ENCODE measurements around the gene ATP10A. TPM values are rescaled to one million over a fixed set of nuclear protein-coding genes. Genes with fewer than 3 reads are reported as not detected.

The ATP10A gene
- total RNA-seq, 1 experiment from 2014 or later: 3.0 TPM

DNA sequence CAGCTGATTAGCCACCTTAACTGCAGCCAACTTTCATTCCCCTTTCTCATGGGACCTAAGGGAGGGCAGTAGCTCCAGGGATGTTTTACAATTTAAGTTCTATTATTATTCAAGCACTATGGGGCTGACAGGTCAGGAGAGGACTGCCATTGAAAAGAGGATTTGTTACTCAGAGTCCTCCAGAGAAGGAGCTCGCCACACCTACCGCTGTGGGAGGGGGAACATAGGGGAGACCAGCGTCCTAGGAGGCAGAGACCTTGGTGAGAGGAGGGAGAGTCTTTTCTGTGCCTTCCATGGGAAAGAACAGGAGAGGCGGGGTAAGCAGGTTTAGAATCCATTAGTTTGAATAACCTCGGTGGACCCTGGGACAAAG, 14.4 kb downstream of the ATP10A start:
- H3K9me3 Mint-ChIP-seq (ENCODE audit: low read depth, unreplicated experiment): no peaks in the 10 kb centered on the region
- BruUV-seq (replicated peaks): no TSS peak
- H3K36me3 Mint-ChIP-seq (ENCODE audit: insufficient read depth, unreplicated experiment): no peaks in the 10 kb centered on the region
- intact Hi-C loops (cut with micrococcal nuclease; ENCODE audit: unreplicated experiment): no loop called here
- H3K4me1 Mint-ChIP-seq (ENCODE audit: low read depth, unreplicated experiment): no peaks in the 10 kb centered on the region
- no peak overlapping the region for H3K4me3 Mint-ChIP-seq (ENCODE audit: low read depth, unreplicated experiment)
- CTCF ChIA-PET: no interaction called here
- no peak overlapping the region for H3K27ac Mint-ChIP-seq (ENCODE audit: unreplicated experiment)
- no peaks in the 10 kb centered on the region for H3K27me3 Mint-ChIP-seq (ENCODE audit: unreplicated experiment)
- DNase-seq: no peak
- TF ChIP-seq CTCF (IDR thresholded peaks at IDR 0.05; ENCODE audit: unreplicated experiment): no peak

DNA sequence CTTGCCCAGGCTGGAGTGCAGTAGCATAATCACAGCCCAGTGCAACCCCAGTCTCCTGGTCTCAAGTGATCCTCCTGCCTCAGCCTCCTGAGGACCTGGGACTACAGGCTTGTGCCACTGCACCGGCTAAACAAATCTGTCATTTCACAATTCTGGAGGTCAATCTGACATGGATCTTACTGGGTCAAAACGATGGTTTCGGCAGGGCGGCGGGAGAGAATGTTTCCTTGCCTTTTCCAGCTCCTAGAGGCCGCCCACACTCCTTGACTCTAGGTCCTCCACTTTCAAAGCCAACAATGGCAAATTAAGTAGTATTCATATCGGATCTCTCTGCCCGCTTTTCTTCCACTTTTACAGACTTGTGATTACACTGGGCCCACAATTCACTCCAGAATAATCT, 14.8 kb downstream of the ATP10A start:
- CTCF ChIA-PET: no interaction called here
- Mint-ChIP-seq H3K36me3 (ENCODE audit: insufficient read depth, unreplicated experiment) (no peaks in the 10 kb centered on the region), H3K4me1 (ENCODE audit: low read depth, unreplicated experiment) (no peaks in the 10 kb centered on the region), H3K27ac (ENCODE audit: unreplicated experiment) (no peak overlapping the region), H3K27me3 (ENCODE audit: unreplicated experiment) (no peaks in the 10 kb centered on the region), H3K4me3 (ENCODE audit: low read depth, unreplicated experiment) (no peak overlapping the region), H3K9me3 (ENCODE audit: low read depth, unreplicated experiment) (no peaks in the 10 kb centered on the region)
- no peak for TF ChIP-seq CTCF (IDR thresholded peaks at IDR 0.05; ENCODE audit: unreplicated experiment)
- intact Hi-C loops (cut with micrococcal nuclease; ENCODE audit: unreplicated experiment): no loop called here
- DNase-seq: no peak
- no TSS peak for BruUV-seq (replicated peaks)

DNA sequence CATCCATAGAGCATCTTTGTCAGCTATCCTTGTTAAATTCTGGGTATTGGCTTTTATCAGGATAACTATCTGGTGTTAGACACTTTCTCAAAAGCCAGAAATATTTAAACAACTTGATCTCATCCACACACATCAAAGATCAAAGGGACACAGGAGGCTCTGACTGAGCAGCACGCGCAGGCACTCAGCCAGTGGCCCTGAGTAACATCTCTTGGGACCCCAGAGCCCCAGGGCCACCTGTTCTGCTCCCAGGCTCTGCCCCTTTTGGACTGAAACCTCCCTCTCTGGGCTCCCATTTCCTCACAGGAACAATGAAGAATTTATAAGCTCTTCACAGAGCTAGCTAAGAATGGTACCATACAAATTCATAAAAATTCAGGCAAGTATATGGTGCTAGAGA, 16.1 kb downstream of the ATP10A start:
- H3K4me3 Mint-ChIP-seq (ENCODE audit: low read depth, unreplicated experiment): no peak overlapping the region
- CTCF ChIA-PET: no interaction called here
- intact Hi-C loops (cut with micrococcal nuclease; ENCODE audit: unreplicated experiment): no loop called here
- H3K4me1 Mint-ChIP-seq (ENCODE audit: low read depth, unreplicated experiment): no peaks in the 10 kb centered on the region
- no TSS peak for BruUV-seq (replicated peaks)
- no peaks in the 10 kb centered on the region for H3K9me3 Mint-ChIP-seq (ENCODE audit: low read depth, unreplicated experiment)
- no peak for DNase-seq
- H3K27ac Mint-ChIP-seq (ENCODE audit: unreplicated experiment): no peak overlapping the region
- no peaks in the 10 kb centered on the region for H3K36me3 Mint-ChIP-seq (ENCODE audit: insufficient read depth, unreplicated experiment)
- no peak for TF ChIP-seq CTCF (IDR thresholded peaks at IDR 0.05; ENCODE audit: unreplicated experiment)
- H3K27me3 Mint-ChIP-seq (ENCODE audit: unreplicated experiment): no peaks in the 10 kb centered on the region

GRCh38 chr15:25846377-25846776, 16.8 kb downstream of the ATP10A start:
- CTCF ChIA-PET: no interaction called here
- BruUV-seq (replicated peaks): no TSS peak
- no peak overlapping the region for H3K4me3 Mint-ChIP-seq (ENCODE audit: low read depth, unreplicated experiment)
- no peaks in the 10 kb centered on the region for H3K27me3 Mint-ChIP-seq (ENCODE audit: unreplicated experiment)
- no peak for TF ChIP-seq CTCF (IDR thresholded peaks at IDR 0.05; ENCODE audit: unreplicated experiment)
- H3K36me3 Mint-ChIP-seq (ENCODE audit: insufficient read depth, unreplicated experiment): no peaks in the 10 kb centered on the region
- H3K4me1 Mint-ChIP-seq (ENCODE audit: low read depth, unreplicated experiment): no peaks in the 10 kb centered on the region
- H3K9me3 Mint-ChIP-seq (ENCODE audit: low read depth, unreplicated experiment): no peaks in the 10 kb centered on the region
- DNase-seq: no peak
- H3K27ac Mint-ChIP-seq (ENCODE audit: unreplicated experiment): no peak overlapping the region
- intact Hi-C loops (cut with micrococcal nuclease; ENCODE audit: unreplicated experiment): no loop called here

Data from Calu3 (cell line).